HG03354 (cell line): ENCODE measurements around the gene OPA3.

ENCODE experiments used
- ATAC-seq: cut with Tn5 transposase; IDR thresholded peaks from one replicate; pipeline ENCODE4 v1.9.1; 2021; ENCODE audit warnings: mild to moderate bottlenecking; ENCODE audit not compliant: unreplicated experiment, poor library complexity, severe bottlenecking

Gene OPA3

DNA sequence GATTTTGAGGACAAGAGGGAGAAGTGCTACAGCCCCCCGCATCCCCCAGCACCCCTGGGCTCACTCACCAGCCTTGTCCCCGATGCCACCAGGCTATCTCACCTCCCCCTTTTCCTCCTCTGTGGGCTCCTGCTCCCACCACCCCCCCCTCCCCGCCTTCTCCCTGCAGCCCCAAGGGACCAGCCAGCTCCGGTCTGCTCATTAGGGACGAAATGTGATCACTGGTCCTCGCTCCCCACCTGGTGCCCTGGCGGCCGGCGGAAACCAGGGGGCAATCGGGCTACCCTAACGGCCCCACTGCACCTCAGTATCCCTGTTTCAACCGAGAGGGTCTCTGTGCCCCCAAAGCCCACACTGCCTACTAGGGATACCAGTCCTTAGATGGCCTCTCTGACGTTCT is 14.7 kb upstream of the OPA3 start:
- no peak for ATAC-seq

DNA sequence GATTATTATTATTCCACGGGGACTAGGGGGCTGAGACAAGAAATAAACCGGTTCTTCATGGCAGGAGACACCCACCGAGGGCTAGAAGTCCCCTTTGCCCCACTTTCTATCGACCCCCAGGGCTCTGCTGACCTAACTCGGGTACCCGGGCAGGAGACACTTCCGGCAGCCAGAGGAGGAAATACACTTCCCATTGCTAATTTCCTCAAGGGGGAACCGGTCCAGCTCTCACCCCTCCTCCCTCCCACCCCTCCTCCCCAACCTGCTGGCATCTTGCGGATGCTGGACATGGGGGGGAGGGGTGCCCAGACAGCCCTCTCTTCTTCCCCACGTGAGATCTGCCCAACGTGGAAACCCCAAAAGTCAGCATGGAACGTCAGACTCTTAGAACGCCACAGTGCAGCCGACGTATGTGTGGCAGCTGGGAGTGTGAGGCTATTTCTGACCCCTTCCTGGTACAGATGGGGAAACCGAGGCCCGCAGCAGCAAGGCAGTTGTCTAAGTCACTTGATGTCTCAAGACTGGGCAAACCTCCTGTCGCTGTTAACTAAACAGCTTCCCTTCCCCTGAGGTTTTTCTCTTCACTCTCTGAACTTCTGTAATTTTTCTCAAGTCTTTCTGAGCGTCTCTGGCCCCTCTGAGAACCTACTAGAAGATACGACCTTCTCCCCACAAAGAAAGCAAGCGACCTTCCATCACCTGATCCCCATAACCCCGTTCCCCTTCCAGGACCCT is 13.8 kb upstream of the OPA3 start:
- ATAC-seq: no peak

DNA sequence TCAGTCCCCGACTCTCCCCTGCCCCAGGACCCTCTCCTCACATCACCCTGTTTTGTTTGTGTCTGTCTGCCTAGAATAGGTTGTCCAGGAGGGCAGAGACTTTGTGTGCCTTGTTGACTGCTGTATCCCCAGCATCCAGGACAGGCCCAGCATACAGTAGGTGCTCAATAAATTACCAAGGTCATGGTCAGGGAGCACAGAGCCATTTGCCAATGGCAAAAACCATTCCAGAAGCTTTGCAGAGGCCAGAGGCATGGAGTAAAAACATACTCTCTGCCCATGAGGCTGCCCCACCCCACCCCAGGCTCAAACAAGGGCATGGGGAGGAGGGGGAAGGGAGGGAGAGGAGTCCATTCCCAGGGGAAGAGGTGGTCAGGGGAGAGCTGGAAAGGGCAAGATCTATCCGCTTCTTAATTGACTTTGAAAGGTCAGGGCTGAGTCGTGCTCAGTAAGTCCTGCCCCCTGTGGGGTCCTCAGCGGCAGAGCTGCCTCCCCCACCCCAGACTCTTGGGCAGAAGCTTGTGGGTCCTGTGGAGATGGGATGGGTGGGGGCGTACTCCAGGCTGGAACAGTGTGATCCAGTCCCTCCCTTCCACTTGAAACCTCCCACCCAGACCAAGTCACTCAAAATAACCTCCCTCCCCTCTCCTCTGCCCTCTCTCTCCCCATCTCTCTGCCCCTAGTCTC is 13.0 kb upstream of the OPA3 start:
- no peak for ATAC-seq

DNA sequence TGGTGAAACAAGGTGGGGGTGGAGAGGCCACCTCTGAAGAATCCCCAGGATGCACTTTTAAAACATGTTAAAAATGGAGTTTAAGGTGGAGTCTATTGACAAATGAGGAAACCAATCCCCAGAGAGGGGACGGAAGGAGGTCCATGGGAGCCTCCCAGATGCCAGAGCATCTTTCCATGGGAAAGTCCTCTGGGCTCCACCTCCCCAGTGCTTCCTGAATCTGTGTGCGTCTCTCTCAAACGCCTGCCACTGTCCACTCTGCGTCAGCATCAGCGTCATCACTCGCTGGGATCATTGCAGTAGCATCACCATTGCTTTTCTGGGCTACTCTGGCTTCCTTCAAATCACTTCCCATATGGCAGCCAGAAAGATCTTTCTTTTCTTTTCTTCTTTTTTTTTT is 11.2 kb upstream of the OPA3 start:
- no peak for ATAC-seq

DNA sequence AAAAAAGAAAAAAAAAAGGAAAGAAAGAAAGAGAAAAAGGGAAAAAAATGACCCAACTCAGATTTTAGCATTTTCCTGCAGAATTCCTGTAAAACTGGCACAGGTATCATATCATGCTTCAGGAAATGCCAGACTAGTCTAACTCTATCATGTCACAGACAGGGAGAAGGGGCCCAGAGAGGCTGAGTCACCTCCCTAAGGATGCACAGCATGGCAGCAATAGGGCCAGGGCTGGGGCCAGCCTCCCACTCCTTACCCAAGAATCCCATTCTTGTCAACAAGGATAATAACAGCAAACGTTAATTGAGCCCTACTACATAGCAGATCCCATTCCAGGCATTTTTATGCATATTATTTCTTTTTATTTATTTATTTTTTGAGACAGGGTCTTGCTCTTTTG is 8.9 kb upstream of the OPA3 start:
- no peak for ATAC-seq

DNA sequence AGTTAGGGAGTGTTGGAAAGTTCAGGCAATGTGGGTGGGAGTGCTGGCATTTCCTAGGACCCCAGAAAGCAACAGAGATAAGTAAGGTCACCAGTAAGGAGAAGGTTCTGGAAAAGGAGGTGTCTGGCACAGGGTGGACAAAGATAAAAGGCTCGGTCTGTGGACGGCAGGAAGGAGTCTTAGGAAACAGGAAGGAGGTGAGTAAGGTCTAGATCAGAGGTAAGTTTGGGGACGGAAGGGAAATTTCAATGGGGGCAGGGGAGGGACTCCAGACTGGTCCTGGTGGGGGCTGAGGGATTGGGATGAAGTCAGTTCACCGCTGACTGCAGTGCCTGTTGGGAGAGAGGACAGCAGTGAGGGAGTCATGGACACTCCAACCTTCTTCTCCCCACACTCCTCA is 7.8 kb upstream of the OPA3 start:
- no peak for ATAC-seq

DNA sequence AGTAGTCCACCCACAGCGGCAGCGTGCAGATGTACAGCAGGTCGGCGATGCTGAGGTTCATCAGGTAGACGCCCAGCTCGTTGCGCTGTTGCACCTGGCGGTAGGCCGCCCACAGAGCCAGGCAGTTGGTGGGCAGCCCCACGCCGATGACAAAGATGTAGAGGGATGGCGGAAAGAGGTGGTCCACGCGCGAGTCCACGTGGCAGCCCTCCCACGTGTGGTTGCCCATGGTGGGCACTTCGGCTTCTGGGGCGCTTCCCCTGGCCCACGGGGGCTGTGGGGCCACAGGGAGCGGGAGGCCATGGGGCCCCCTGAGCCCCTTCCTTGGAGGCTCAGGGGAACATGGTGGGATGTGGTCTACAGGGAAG is 7.0 kb upstream of the OPA3 start:
- no peak for ATAC-seq

DNA sequence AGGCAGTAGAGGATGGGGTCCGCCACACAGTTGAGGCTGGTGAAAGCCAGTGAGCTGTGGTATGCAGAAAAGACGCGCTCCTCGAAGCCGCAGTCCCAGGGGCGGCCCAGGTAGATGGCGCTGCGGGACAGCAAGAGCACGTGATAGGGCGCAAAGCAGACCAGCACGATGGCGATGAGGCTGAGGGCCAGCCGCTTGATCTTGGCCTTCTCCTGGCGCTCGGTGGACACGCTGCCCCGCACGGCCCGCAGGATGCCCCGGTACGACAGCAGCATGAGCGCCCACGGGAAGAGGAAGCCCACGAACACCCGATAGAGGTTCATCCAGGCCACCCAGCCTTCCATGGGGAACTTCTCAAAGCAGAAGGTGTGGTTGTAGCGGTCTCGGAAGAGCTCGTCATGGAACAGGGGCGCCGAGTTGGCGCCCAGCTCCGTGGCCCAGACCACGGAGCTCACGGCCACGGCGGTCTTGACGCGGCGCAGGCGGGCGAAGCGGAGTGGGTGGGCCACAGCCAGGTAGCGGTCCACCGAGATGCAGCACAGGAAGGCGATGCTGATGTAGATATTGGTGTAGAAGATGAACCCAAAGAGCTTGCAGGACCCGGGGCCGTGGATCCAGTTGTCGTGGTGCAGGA is 6.5 kb upstream of the OPA3 start:
- no peak for ATAC-seq

DNA sequence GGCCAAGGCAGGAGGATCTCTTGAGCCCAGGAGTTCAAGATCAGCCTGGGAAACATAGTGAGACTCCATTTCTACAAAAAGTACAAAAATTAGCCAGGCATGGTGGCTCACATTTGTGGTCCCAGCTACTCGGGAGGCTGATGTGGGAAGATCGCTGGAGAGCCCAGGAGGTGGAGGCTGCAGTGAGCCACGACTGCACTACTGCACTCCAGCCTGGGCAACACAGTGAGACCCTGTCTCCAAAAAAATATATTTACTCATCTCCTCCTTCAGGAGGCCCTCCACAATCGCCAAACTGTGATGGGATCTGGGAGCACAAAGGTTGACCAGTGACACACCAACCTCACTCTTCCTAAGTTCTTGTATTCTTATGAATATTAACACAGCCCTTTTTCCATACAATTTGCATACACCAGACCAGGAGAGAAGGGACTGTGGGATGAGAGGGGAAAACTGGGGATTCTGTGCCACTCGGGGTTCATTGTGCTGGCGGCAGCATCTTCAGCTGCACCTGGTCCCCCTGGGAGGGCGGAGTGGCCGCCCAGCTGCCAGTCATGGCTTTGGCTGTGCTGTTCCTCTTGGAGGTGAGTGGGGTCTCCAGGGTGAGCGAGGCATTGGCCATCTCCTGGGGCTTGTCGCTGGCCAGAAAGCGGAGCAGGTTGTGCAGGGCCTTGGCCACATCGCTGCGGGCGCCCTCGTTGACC is 5.8 kb upstream of the OPA3 start:
- ATAC-seq: no peak

DNA sequence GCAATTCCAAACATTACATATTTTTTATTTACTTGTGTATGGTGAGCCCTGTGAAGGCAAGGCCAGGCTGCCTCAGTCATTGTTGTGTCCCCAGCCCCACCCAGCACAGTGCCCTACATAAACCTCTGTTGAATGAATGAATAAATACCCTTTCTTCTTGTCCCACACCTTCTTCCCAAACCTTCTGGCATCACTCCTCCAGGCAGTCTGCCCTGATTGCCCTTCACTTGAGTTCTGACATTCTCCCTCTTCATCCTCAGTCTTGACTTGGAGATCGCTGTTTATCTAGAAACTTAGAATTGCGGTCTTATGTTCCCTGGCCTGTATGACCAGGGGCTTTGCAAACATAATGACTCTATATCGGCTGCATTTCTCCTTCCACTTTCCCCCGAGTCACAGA is 5.2 kb upstream of the OPA3 start:
- no peak for ATAC-seq

DNA sequence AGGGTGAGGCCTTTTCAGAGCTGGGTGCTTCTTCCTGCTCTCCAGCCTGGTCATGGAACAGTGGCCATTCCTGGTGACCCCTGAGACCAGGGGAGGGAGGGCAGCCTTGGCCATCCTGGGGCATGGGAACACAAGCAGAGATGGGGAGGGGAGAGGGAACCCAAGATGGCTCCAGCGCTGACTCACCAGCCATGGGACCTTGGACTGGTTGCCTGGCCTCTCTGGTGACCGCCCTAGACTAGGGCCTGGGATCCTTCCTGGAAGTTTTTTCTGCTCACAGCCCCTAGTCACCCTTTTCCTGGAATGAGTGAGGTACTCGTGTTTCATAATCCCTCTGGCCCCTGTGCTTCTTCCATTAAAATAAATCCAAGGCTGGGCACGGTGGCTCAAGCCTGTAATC is 3.3 kb upstream of the OPA3 start:
- no peak for ATAC-seq

DNA sequence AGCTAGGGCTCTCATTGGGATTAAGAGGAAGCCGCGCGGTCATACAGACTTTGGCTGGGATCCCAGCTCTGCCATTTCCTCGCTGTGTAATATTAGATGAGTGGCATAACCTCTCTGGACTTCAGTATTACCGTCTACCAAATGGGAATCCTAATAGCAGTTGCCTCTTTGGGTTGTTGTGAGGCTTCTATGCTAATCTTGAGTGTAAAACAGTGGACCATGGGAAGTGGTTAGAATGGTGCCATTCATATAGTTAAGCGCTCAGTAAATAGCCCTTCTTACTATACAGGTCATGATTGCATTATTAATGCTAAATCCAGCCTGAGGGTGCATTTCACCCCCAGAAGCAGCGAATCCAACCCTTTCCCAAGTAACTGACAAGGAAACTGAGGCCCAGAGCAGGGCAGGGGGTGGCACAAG is 566 bp upstream of the OPA3 start:
- ATAC-seq: no peak

DNA sequence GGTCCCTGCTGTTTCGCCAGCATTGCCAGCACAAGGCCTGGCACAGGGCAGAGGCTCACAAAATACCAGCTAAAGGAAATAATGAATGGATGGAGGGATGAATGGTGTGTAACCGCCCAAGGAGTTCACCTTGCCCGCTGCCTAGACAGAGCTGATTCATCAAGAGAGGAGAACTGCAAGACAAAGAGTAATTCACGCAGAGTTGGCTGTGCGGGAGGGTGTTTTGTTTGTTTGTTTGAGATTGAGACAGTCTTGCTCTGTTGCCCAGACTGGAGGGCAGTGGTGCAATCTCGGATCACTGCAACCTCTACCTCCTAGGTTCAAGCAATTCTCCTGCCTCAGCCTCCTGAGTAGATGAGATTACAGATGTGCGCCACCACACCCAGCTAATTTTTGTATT is 3.0 kb downstream of the OPA3 start:
- no peak for ATAC-seq

DNA sequence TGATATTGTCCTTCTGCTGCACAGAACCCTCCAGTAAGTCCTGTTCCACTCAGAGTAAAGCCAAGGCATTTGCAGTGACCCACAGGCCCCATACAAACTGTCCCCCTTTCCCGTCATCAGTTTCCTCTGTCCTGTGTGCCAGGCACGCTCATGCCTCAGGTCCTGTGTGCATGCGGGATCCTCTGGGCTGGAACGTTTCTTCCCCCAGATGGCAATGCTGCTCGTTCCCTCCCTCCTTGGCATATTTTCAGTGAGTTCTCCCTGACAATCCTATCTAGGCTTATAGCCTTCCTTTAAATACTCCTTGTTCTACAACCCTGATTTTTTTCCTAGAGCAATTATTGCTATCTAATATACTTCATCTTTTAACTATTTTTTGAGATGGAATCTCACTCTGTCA is 5.7 kb downstream of the OPA3 start:
- ATAC-seq: no peak

DNA sequence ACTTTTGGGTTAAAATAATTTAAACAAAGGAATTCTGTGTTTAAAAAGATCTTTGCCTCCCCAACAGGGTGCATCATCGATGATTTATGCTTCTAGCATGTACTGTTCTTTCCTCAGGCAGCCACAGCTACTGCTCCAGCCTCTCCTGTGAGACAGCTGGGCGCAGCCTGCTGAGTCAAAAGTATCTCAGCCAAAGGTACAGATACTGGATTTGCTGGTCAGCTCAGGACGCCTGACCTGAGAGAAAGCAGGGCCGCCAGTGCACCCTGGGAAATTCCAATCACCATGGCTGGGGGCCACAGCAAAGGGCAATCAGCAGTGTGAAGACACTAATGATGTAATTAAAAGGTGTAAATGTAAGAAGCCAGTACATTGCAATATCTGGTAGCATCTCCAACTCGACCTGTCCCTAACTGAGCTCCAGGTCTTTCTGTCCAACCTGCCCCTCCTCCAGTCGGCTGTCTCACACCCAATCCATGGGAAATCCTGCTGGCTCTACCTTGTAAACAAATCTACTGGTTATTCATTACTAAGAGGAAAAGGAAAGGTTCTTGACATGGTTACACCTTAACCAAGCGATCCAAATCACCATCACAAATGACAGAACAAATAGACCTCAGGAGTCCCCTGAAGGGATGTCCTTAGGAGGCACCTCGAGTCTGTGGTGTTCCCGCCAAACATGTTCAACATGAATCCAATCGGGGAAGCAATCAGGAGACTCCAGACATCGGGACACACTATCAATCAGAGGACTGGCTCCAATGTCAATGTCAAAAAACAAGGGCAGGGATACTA is 7.3 kb downstream of the OPA3 start:
- ATAC-seq: no peak

DNA sequence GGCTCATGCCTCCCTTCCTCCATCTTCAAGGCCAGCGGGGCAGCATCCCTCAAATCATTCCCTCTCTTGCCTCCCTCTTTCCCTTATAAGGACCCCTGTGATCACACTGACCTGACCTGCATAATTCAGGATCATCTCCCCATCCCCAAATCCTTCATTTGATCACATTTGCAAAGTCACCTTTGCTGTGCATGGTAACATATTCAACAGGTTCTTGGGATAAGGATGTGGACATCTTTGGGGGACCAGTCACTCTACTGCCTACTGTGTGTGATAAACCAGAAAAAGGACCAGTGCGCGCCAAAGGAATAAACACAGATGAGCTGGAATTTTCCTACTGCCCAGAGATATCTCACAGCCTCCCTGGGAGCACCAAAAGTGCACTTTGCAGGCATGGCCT is 7.9 kb downstream of the OPA3 start:
- no peak for ATAC-seq

DNA sequence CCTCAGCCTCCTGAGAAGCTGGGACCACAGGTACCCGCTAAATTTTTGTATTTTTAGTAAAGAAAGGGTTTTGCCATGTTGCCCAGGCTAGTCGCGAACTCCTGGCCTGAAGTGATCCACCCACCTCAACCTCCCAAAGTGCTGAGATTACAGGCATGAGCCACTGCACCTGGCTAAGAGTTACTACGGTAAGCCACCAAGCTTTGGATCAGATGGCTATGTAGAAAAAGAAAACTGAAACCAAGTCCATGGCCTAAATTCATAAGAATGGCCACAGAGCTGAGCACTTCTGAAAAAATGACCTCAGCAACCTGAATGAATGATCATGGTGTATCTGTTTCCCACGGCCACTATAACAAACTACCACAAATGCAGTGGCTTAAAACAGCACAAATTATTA is 9.4 kb downstream of the OPA3 start:
- ATAC-seq: no peak

DNA sequence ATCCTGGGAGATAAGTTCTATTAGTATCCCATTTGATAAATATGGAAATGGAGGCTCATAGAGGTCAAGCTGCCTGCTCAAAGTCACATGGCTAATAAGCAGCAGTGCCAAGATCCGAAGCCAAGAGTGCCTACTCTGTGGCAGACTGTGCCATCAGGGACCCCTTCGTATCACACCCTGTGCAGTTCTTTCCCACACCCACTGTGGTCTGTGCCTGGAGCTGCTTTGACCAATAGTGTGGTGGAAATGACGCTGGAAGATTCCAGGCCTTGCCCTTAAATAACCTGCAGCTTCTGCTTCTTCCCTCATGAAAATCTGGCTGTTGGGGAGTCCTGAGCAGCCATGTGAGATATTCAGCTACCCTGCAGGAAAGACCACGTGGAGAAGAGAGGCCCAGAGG is 10.1 kb downstream of the OPA3 start:
- ATAC-seq: no peak

DNA sequence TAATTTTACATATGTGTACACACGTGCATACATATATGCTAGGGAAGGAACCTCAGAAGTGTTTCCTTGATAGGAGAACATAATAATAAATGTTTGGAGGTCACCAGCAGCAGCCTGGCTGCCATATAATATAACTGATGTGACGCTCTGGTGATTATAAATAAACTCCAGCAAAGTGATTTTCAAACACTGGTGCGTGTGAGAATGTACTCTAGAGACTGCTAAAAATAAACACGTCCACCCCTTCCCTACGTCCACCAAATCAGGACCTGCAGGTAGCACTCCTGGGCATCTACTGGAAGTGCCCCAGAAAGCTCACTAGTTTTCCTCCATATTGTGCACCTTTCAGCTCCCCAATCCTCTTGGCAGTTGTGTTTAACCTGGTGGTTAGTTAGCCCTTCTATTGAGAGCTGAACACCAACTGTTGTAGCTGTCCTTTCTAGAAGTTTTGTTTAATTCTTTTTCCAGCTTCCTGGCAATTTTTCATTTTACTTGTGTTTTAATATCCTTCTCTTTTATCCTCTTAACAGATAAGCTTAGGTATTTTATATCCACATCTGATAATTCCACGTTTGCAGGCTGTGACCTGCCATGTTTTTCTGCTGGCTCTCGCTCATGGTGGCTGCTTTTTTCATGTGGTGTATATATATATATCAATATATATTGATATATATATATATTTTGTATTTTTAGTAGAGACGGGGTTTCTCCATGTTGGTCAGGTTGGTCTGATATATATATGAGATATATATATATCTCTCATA is 13.0 kb downstream of the OPA3 start:
- no peak for ATAC-seq
